ENCODE data around the gene RBM20. TPM values are rescaled to one million over a fixed set of nuclear protein-coding genes. Genes with fewer than 3 reads are reported as not detected.

RBM20 gene
- total and polyA plus RNA-seq, 2 of the 4 experiments (the other 2 are of a cell fraction) = under 0.01 to 0.15 TPM

DNA sequence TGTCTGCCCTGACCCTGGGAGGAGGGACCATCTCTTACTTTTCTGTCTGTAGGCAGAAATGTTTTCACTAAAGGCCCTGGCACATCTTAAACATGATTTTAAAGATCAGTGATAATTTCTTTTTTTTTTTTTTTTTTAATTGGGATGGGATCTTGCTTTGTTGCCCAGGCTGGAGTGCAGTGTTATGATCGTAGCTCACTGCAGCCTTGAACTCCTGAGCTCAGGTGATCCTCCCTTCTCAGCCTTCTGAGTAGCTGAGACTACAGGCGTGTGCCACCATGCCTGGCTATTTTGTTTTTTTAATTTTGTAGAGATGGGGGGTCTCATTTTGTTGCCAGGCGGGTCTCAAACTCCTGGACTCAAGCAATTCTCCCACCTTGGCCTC lies 65.3 kb downstream of the RBM20 start:
- Histone ChIP-seq H3K27me3 (ENCODE audit: control insufficient read depth, insufficient read depth, low read length) (peaks cover 2% of the 10 kb centered on the region; the same call in 1 of the 2 replicates), H2AK9ac (replicated peaks; ENCODE audit: low read depth, low read length, poor library complexity) (no peak overlapping the region), H3K14ac (replicated peaks; ENCODE audit: low read depth, low read length) (no peak overlapping the region), H2AFZ (replicated peaks; ENCODE audit: low read length, poor library complexity) (no peak overlapping the region), H2BK15ac (ENCODE audit: low read depth, low read length) (no peak overlapping the region), H4K91ac (ENCODE audit: insufficient read depth, low read depth, low read length) (no peak overlapping the region; the same call in 1 of the 2 replicates), H3K79me1 (ENCODE audit: low read depth in 1 of 2, low read length in 2 of 2) (no peaks in the 10 kb centered on the region), H2BK20ac (ENCODE audit: low read depth, low read length) (no peak overlapping the region), H4K8ac (ENCODE audit: low read depth in 2 of 2, low read length in 2 of 2) (no peak overlapping the region), H3K56ac (ENCODE audit: extremely low read depth, insufficient read depth, low read length) (no peak overlapping the region), H3K9me3 (ENCODE audit: control insufficient read depth, insufficient read depth, low read length) (no peaks in the 10 kb centered on the region), H2BK5ac (ENCODE audit: low read depth, low read length, poor library complexity, severe bottlenecking) (no peak overlapping the region), H3K36me3 (ENCODE audit: control insufficient read depth, insufficient read depth, low read length) (no peaks in the 10 kb centered on the region), H4K5ac (ENCODE audit: low read depth, low read length) (no peak overlapping the region), H4K20me1 (ENCODE audit: insufficient read depth, low read length) (no peaks in the 10 kb centered on the region), H3K18ac (ENCODE audit: low read depth, low read length) (peak overlapping the region; percentile 44; the same call in 1 of the 2 replicates), H3K9me1 (ENCODE audit: insufficient read depth, low read length) (no peaks in the 10 kb centered on the region), H2BK120ac (ENCODE audit: low read depth, low read length) (no peak overlapping the region), H3K4me3 (ENCODE audit: insufficient read depth, low read depth, low read length) (no peak overlapping the region), H3K23ac (ENCODE audit: low read depth, low read length) (no peak overlapping the region), H2AK5ac (ENCODE audit: low read depth, low read length) (no peak overlapping the region), H3K4me1 (ENCODE audit: control insufficient read depth, insufficient read depth, low read length) (peaks cover 8% of the 10 kb centered on the region), H3K4ac (ENCODE audit: low read depth, low read length) (no peak overlapping the region), H3K27ac (ENCODE audit: insufficient read depth, low read length) (no peak overlapping the region), H3K4me2 (ENCODE audit: low read depth, low read length) (no peak overlapping the region), H3K9ac (ENCODE audit: low read depth, low read length) (no peak overlapping the region)
- ATAC-seq (ENCODE audit: low read depth) (no peak), DNase-seq (no peak)
- BruUV-seq (replicated peaks) = no TSS peak
- TF ChIP-seq RCOR1 (IDR thresholded peaks at IDR 0.05; ENCODE audit: insufficient replicate concordance, low read length) (no peak), CEBPB (IDR thresholded peaks at IDR 0.05; ENCODE audit: low read depth, low read length) (no peak), BHLHE40 (IDR thresholded peaks at IDR 0.05; ENCODE audit: low read depth, low read length) (no peak), RAD21 (IDR thresholded peaks at IDR 0.05; ENCODE audit: low read length) (no peak), FOS (IDR thresholded peaks at IDR 0.05; ENCODE audit: low read depth, low read length) (no peak), CHD1 (IDR thresholded peaks at IDR 0.05; ENCODE audit: low read depth, low read length) (no peak), MAZ (IDR thresholded peaks at IDR 0.05; ENCODE audit: borderline replicate concordance, low read depth, low read length) (no peak), MXI1 (IDR thresholded peaks at IDR 0.05; ENCODE audit: borderline replicate concordance, low read depth, low read length) (no peak)
- TF ChIP-seq, protein P1, sequence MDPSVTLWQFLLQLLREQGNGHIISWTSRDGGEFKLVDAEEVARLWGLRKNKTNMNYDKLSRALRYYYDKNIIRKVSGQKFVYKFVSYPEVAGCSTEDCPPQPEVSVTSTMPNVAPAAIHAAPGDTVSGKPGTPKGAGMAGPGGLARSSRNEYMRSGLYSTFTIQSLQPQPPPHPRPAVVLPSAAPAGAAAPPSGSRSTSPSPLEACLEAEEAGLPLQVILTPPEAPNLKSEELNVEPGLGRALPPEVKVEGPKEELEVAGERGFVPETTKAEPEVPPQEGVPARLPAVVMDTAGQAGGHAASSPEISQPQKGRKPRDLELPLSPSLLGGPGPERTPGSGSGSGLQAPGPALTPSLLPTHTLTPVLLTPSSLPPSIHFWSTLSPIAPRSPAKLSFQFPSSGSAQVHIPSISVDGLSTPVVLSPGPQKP (IDR thresholded peaks at IDR 0.05; ENCODE audit: borderline replicate concordance, low read depth, low read length) = no peak
- TF ChIP-seq, protein P2, sequence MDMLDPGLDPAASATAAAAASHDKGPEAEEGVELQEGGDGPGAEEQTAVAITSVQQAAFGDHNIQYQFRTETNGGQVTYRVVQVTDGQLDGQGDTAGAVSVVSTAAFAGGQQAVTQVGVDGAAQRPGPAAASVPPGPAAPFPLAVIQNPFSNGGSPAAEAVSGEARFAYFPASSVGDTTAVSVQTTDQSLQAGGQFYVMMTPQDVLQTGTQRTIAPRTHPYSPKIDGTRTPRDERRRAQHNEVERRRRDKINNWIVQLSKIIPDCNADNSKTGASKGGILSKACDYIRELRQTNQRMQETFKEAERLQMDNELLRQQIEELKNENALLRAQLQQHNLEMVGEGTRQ (IDR thresholded peaks at IDR 0.05; ENCODE audit: low read depth, low read length) = no peak
- TF ChIP-seq, protein P3, sequence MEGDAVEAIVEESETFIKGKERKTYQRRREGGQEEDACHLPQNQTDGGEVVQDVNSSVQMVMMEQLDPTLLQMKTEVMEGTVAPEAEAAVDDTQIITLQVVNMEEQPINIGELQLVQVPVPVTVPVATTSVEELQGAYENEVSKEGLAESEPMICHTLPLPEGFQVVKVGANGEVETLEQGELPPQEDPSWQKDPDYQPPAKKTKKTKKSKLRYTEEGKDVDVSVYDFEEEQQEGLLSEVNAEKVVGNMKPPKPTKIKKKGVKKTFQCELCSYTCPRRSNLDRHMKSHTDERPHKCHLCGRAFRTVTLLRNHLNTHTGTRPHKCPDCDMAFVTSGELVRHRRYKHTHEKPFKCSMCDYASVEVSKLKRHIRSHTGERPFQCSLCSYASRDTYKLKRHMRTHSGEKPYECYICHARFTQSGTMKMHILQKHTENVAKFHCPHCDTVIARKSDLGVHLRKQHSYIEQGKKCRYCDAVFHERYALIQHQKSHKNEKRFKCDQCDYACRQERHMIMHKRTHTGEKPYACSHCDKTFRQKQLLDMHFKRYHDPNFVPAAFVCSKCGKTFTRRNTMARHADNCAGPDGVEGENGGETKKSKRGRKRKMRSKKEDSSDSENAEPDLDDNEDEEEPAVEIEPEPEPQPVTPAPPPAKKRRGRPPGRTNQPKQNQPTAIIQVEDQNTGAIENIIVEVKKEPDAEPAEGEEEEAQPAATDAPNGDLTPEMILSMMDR (conservative IDR thresholded peaks at IDR 0.05; ENCODE audit: low read depth, low read length) = no peak
- in situ Hi-C loops (cut with MboI; ENCODE audit: low sequenced_read_pairs) (no loop called here), intact Hi-C loops (cut with micrococcal nuclease) (no loop called here), dilution Hi-C loops (cut with HindIII; ENCODE audit: low sequenced_read_pairs, unreplicated experiment) (no loop called here)
- no CpG with 5 or more reads among the region's 3 CpGs for WGBS, 2 experiments (ENCODE audit: extremely low coverage in 2 of 2, insufficient read length in 1 of 2)
- ChIA-PET CTCF (no interaction called here), POLR2A (ENCODE audit: unreplicated experiment) (no interaction called here)
